HG03280 (cell line): Measurements from ENCODE around the gene ZIM2.
"Not testable (repeated sequence)": the region's sequence is repeated elsewhere in the genome, so short reads cannot be mapped to it uniquely, and the experiment has no call there.

Experiments
- ATAC-seq: cut with Tn5 transposase; IDR thresholded peaks from one replicate; pipeline ENCODE4 v1.9.1; 2021; ENCODE audit warnings: mild to moderate bottlenecking, moderate library complexity; ENCODE audit not compliant: unreplicated experiment

The ZIM2 gene

GRCh38 chr19:56840451-56841192 is at the start of gene ZIM2, which contains the start of gene PEG3:
Gene ZIM2, minus strand, starts transcription at chr19:56840726. Its CDS starts 16,449 bp downstream, at chr19:56824277.
Gene PEG3, minus strand, starts transcription at chr19:56840726. Its CDS starts 16,071 bp downstream, at chr19:56824655.
- ATAC-seq: no peak

DNA sequence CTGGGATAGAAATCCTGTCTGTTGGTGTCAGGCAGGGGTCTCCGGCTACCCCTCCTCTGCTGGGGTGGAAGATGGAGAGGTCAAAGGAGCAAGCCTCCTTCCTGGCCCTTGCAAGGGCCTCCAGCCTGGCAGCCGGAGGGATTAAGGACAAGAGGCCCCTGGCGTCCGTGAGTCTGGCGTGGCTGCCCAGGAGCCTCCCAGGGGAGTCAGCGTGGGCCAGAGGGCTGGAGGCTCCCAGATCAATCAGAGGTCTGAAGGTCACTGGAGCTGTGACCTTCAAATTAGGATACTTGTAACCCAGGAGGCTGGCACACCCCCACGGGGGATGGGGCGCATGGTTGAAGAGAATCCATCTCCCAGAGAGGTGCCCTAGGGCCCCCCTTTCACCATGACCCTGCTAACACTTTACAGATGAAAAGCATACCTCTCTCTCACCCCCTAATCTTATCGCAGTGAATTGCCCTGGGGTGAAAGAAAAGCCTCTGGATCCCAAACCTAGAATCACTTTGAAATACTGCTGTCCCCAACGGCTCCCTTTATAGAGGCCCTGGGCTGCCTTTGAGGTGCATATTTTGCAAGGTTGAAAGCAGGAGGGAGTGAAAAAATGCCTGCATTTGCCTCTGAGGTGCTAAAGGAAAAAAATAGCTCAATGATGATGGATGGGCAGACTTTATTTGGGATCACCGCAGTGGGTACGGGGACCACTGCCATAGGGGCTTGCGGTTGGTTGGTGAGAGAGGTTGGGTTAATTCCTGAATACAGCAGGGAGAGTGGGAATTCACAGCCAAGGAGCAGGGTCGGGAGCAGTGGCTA is 44.9 kb upstream of the ZIM2 start:
- ATAC-seq: no peak

DNA sequence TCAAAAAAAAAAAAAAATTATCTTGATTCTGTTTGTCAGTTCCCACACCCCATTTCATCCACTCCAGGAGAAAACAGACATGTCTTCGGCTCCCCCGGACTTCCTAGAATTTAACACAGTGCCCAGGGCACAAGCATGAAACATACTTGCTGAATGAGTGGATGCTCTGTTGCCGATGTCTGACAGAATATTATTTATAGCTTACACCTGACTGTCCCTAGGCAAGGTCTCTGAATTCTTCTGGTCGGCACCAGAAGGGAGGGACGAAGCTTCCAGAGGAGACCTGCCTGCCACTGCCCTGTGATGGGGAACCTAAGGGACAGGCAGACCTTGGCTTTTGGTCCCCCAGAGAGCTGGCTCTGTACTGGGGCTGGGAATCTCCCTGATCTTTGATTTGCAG is 43.9 kb upstream of the ZIM2 start:
- no peak for ATAC-seq

DNA sequence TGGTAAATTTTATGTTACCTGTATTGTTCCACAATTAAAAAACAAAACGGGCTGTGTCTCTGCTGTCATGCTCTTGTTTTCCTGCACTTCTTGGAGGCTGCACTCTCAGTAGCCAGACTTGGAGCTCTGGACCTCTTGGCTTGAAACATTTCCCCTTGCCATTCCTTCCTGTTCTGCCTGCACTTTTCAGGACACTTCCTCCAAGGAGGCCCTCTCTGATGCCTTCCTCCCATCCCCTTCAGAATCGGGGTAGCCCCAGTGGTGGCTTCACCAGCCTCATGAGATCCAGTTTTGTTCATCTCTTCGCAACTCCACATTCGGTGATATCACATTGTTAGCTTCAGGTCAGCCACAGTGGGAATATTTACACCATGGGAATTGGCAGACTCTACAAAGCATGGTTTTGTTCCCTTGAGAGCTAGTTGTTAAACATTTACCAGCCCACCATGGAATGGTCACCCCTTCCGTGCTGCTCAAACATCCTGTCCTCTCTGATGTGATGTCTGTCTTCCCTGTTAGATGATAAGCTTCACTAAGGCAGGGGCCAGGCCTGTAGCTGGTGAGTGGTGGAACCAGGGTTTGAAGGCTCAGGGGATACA is 40.2 kb upstream of the ZIM2 start:
- no peak for ATAC-seq

- ATAC-seq: no peak
Measured at GRCh38 chr19:56877069-56877715, 36.7 kb upstream of the ZIM2 start.

GRCh38 chr19:56875717-56876116 is 35.2 kb upstream of the ZIM2 start:
- no peak for ATAC-seq

GRCh38 chr19:56874530-56874929 is 34.0 kb upstream of the ZIM2 start:
- no peak for ATAC-seq

DNA sequence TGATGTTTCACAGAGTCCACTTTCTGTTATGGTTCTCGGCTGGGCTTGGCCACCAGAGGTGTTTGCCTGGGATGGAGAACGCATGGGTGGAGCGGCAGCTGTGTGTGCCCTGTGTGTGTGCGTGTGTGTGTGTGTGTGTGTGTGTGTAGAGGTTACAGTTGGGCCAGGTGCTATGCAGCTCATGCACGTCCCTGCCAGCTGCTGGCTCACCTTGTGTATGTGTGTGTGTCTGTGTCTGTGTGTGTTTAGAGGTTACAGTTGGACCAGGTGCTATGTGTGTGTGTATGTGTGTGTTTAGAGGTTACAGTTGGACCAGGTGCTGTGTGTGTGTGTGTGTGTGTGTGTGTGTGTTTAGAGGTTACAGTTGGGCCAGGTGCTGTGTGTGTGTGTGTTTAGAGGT is 33.0 kb upstream of the ZIM2 start:
- ATAC-seq: no peak

- no peak for ATAC-seq
Measured at GRCh38 chr19:56869886-56870285, 29.4 kb upstream of the ZIM2 start.

DNA sequence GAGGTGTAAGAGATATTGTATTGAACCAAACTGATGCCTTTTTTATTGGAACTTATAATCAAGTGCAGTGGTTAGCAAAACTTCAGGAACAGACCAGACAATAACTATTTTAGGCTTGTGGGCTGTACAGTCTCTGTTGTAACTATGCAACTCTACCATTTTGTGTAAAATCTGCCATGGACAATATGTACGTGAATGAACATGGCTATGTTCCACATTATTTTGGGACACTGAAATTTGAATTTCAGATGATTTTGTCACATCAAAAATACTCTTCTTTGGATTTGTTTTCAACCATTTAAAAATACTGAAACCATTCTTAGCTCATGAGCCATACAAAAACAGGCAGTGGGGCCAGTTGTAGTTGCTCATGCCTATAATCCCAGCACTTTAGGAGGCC is 27.9 kb upstream of the ZIM2 start:
- no peak for ATAC-seq

DNA sequence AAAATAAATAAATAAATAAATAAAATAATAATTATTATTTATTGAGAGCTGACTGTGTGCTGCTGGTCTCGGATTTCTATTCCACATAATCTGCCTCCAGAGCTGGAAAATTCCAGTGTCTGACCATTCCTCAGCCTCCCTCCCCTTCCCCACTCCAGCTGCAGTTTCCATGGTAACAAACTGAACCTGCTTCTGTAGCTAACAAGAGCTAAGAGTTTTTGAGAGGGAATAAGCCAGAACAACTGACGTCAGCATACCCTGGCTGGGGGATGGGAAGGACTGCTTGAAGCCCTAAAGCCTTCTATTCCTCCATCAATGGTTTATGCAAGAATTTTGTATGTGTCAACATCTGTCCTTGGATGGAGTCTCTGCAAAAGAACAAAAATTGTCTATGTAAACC is 26.0 kb upstream of the ZIM2 start:
- no peak for ATAC-seq

- no peak for ATAC-seq
Measured at GRCh38 chr19:56864443-56865125, 24.1 kb upstream of the ZIM2 start.

DNA sequence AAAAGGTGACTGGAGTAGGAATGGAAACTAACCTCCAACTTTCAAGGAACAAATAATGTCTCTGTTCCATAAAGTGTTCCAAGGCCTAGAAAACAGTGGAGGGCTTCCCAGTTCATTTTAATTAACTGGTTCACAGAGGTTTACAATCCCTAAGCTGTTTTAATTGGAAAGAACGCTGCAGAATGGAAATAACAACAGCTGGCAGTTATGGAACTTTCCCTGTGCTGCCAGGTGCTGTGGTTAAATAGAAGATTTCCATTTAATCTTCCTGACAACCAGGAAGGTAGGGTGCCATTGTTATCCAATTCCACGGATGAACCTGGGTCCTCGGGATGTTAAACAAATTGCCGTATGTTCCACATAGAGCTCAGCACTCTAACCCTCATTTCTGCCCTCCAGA is 22.2 kb upstream of the ZIM2 start:
- ATAC-seq: no peak

DNA sequence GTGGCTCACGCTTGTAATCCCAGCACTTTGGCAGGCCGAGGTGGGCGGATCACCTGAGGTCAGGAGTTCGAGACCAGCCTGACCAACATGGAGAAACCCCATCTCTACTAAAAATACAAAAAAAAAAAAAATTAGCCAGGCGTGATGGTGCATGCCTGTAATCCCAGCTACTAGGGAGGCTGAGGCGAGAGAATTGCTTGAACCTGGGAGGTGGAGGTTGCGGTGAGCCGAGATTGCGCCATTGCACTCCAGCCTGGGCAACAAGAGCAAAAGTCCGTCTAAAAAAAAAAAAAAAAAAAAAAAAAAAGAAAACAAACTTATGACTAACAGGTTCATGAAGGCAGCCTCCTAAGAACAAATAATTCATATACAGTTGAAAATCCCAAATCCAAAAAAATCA is 19.9 kb upstream of the ZIM2 start:
- not testable (repeated sequence) for ATAC-seq

DNA sequence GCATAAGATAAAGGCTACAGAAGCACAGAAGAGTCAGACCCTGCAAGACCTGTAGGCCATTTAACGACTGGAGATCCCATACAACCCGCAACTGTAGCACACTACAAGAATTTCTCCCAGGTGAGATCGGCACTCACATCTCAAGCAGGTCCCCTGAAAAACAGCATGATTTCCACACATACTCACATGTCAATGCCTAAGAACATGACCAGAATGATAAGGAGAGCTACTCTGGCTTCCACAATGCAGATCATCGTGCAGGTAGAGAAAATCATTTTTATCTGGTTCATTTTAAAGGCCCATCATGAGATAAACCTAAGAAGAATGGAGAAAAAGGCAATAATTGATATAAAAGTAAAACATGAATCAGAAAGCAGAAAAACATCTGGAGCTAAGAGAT is 17.5 kb upstream of the ZIM2 start:
- ATAC-seq: no peak

- no peak for ATAC-seq
Measured at GRCh38 chr19:56856822-56857221, 16.3 kb upstream of the ZIM2 start.

DNA sequence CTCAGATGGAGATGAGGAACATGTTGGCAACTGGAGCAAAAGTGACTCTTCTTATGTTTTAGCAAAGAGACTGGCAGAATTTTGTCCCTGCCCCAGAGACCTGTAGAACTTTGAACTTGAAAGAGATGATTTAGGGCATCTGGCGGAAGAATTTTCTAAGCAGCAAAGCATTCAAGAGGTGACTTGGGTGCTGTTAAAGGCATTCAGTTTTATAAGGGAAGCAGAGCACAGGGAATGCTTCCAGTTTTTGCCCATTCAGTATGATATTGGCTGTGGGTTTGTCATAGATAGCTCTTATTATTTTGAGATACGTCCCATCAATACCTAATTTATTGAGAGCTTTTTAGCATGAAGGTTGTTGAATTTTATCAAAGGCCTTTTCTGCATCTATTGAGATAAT is 11.8 kb upstream of the ZIM2 start:
- not testable (repeated sequence) for ATAC-seq

DNA sequence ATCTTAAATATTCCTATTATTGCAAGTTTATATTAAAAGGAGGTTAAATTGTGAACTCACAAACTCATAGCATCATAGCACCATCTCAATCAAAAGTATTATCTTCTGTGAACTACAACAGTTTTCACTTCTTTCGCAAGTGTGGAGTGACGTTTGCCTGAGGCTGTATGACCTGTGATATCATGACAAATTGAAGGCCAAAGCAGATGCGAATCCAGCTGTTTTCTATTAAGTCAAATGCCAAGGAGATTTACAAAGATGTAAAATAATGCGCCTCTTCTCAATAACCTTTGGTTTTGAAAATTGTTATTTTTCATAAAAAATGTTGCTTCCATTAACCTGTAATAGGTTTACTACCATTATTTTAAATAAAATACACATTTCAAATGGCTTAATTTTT is 7.6 kb upstream of the ZIM2 start:
- ATAC-seq: no peak

GRCh38 chr19:56842412-56842811 is 1.9 kb upstream of the ZIM2 start:
- no peak for ATAC-seq

- ATAC-seq: no peak
Measured at GRCh38 chr19:56841193-56841543, 642 bp upstream of the ZIM2 start.
